Activated effector memory CD4-positive, alpha-beta T cell treated with anti-CD3 and anti-CD28 coated beads, Interleukin-2, amount 50 U/mL, for 16 hours (primary cell): ENCODE measurements around the gene SMCR8.
"Not testable (repeated sequence)": the region's sequence is repeated elsewhere in the genome, so short reads cannot be mapped to it uniquely, and the experiment has no call there.

Source experiments
- DNase-seq: peaks from one replicate; pipeline ENCODE4 v3.0.0-alpha.2; 2020

Gene SMCR8

GRCh38 chr17:18361837-18362697 lies 47.0 kb downstream of the SMCR8 start:
- no peak for DNase-seq

- DNase-seq = no peak
Measured at GRCh38 chr17:18362698-18363100, 47.6 kb downstream of the SMCR8 start.

GRCh38 chr17:18363101-18364049 lies 48.3 kb downstream of the SMCR8 start, which contains the start of gene SHMT1:
SHMT1 (minus strand) TSS chr17:18363550; CDS start chr17:18355981, 7,569 bp downstream.
- DNase-seq = peak; percentile 97

- no peak for DNase-seq
Measured at GRCh38 chr17:18364166-18364565, 49.1 kb downstream of the SMCR8 start.

GRCh38 chr17:18368946-18369345 lies 53.9 kb downstream of the SMCR8 start:
- no peak for DNase-seq

- DNase-seq = no peak
Measured at GRCh38 chr17:18370761-18371160, 55.7 kb downstream of the SMCR8 start.

- no peak for DNase-seq
Measured at GRCh38 chr17:18371455-18371854, 56.4 kb downstream of the SMCR8 start.

GRCh38 chr17:18373181-18373580 lies 58.1 kb downstream of the SMCR8 start:
- DNase-seq = not testable (repeated sequence)

GRCh38 chr17:18374216-18374615 lies 59.1 kb downstream of the SMCR8 start:
- no peak for DNase-seq
